Sigmoid colon (tissue), 4 donors: ENCODE measurements around the gene OTOA.
"Not testable (repeated sequence)": the region's sequence is repeated elsewhere in the genome, so short reads cannot be mapped to it uniquely, and the experiment has no call there.

Experiments used
- CTCF ChIP-seq, 4 experiments: fragments of 450-650 bp in 3 of 4; fragments of 200-600 bp in 1 of 4; IDR thresholded peaks; one replicate each; pipeline ENCODE4 v1.5.1; 2016 to 2019; ENCODE audit warnings: antibody characterized with exemption in 4 of 4, mild to moderate bottlenecking in 3 of 4, moderate library complexity in 2 of 4
- EP300 ChIP-seq, 4 donors: sonication (generic); formaldehyde crosslinking; IDR thresholded peaks; one replicate each; pipeline ENCODE4 v1.6.1; 2017; ENCODE audit warnings: antibody characterized with exemption in 4 of 4
- POLR2A ChIP-seq, 2 donors: fragments of 450-650 bp; IDR thresholded peaks; one replicate each; pipeline ENCODE4 v1.6.1; 2016; ENCODE audit warnings: antibody characterized with exemption in 2 of 2, mild to moderate bottlenecking in 2 of 2, moderate library complexity in 2 of 2
- POLR2AphosphoS5 ChIP-seq, 4 donors: sonication (generic); formaldehyde crosslinking; IDR thresholded peaks; one replicate each; pipeline ENCODE4 v1.6.1; 2017; ENCODE audit warnings: antibody characterized with exemption in 4 of 4

- not testable (repeated sequence) for TF ChIP-seq CTCF, POLR2A, EP300, POLR2AphosphoS5 (IDR thresholded peaks at IDR 0.05)
Observed at GRCh38 chr16:21801538-21802374, 138.0 kb downstream of the OTOA start.
